Lower leg skin (tissue), 3 donors: Measurements from ENCODE around the gene CDK11A.
"Not testable (repeated sequence)": the region's sequence is repeated elsewhere in the genome, so short reads cannot be mapped to it uniquely, and the experiment has no call there.

Experiments
- CTCF ChIP-seq, 3 donors: fragments of 450-650 bp; IDR thresholded peaks; one replicate each; pipeline ENCODE4 v1.5.1; 2016; ENCODE audit warnings: antibody characterized with exemption in 3 of 3, mild to moderate bottlenecking in 3 of 3, moderate library complexity in 2 of 3
- POLR2A ChIP-seq, 2 donors: fragments of 450-650 bp; IDR thresholded peaks; one replicate each; pipeline ENCODE4 v1.6.1; 2016 to 2017; ENCODE audit warnings: antibody characterized with exemption in 2 of 2, mild to moderate bottlenecking in 1 of 2, moderate library complexity in 1 of 2

- not testable (repeated sequence) for TF ChIP-seq CTCF, POLR2A (IDR thresholded peaks at IDR 0.05)
Observed at GRCh38 chr1:1700557-1700956, 23.6 kb downstream of the CDK11A start.
